Kidney (tissue), 14 donors: ENCODE measurements around the gene NSMCE1. TPM values are rescaled to one million over a fixed set of nuclear protein-coding genes. Genes with fewer than 3 reads are reported as not detected.
A peak's percentile ranks its signal among the peaks of the same experiment; 100 is the strongest.

Experiments used
- DNase-seq, 5 donors: peaks; one replicate each; pipeline ENCODE4 v3.0.0-alpha.2; 2013 to 2020
- FAIRE-seq: peaks from 2 replicates; lab custom pipeline; 2012; peaks lifted over from hg19 to GRCh38; lab: Jason Lieb, UNC
- H3K27ac ChIP-seq, 2 donors: one replicate each; pipeline ENCODE4 v1.7.0; 2013; ENCODE audit warnings: low read depth in 2 of 2, low read length in 2 of 2, inconsistent platforms in 1 of 2
- H3K27me3 ChIP-seq: one replicate; pipeline ENCODE4 v1.7.1; 2013; ENCODE audit warnings: low read length, inconsistent platforms; ENCODE audit not compliant: control insufficient read depth, insufficient read depth
- H3K36me3 ChIP-seq, 3 donors: one replicate each; pipeline versions ENCODE4 v1.7.0 to v1.7.1; 2013; ENCODE audit warnings: low read length in 3 of 3, control low read depth in 1 of 3, inconsistent platforms in 1 of 3; ENCODE audit not compliant: insufficient read depth in 3 of 3, control insufficient read depth in 2 of 3
- H3K4me1 ChIP-seq, 3 donors: one replicate each; pipeline versions ENCODE4 v1.7.0 to v1.7.1; 2013; ENCODE audit warnings: low read length in 3 of 3, inconsistent platforms in 1 of 3, low read depth in 1 of 3; ENCODE audit not compliant: control insufficient read depth in 2 of 3, insufficient read depth in 2 of 3
- H3K4me3 ChIP-seq, 3 donors: one replicate each; pipeline versions ENCODE4 v1.7.0 to v1.8.1; 2013; ENCODE audit warnings: low read length in 3 of 3, control low read depth in 1 of 3, inconsistent platforms in 1 of 3
- H3K9ac ChIP-seq, 3 donors: one replicate each; pipeline versions ENCODE4 v1.7.0 to v1.7.1; 2013; ENCODE audit warnings: low read length in 3 of 3, control low read depth in 1 of 3, inconsistent platforms in 1 of 3
- H3K9me3 ChIP-seq, 3 donors: one replicate each; pipeline versions ENCODE4 v1.7.0 to v1.7.1; 2013; ENCODE audit warnings: low read length in 3 of 3, control low read depth in 1 of 3, inconsistent platforms in 1 of 3; ENCODE audit not compliant: control insufficient read depth in 2 of 3, insufficient read depth in 1 of 3
- intact Hi-C: fragments of 100-400 bp; cut with DNase I; formaldehyde crosslinking; loops from one replicate; pipeline ENCODE4 v1.11.1; 2022
- polyA plus RNA-seq: library from polyadenylated mRNA; stranded (reverse); fragments of 350-450 nt; fragmentation: Illumina TruSeq; extraction: RNeasy Lipid Tissue Mini Kit (QIAGEN cat#74804); gene quantifications from one replicate; pipeline ENCODE4 v1.2.3, GENCODE V29; 2014; ENCODE audit warnings: low read depth, low replicate concordance; ENCODE audit not compliant: insufficient read depth
- total RNA-seq: library from RNA; stranded (reverse); fragmentation: NEBNext Ultra II Directional; extraction: Animal tissue kit (Norgen Biotek cat#: 25700); gene quantifications from one replicate; pipeline ENCODE4 v1.2.1, GENCODE V29; 2021
- TF ChIP-seq, protein P1 (sequence below): IDR thresholded peaks from 3 replicates; pipeline ENCODE4 v1.5.1; 2012; ENCODE audit warnings: mild to moderate bottlenecking, moderate library complexity, borderline replicate concordance; ENCODE audit not compliant: insufficient read depth; ENCODE audit errors: extremely low read depth
- donor health status: control.
- donor health status: control.
- donor health status: control.
- donor health status: control.
- donor health status: control.
- donor health status: DM: yes; HTN: yes; CAD: no.
- donor health status: Normal renal cell carcinoma (clear cell type).

NSMCE1 gene
- total and polyA plus RNA-seq, 2 donors from 2014 or later: 72.1 to 145 TPM

DNA sequence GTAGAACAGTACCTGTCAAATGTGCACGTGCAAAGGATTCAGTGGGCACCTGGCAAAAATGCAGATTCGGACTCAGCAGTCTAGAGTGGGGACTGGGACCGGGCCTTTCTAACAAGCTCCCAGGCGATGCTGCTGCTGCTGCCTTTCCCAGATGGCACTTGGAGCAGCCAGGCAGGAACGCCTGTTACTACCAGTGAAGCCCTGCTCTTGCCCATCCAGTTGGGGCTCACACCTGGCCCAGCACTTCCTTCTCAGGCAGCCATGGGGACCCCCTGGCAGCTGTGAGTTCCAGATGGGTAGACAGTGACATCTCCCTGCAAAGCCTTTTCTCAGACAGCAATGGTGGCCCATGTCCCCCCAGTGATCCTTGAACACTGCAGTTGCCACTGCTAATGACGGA, 34.8 kb downstream of the NSMCE1 start:
- H3K36me3 ChIP-seq: peaks cover 0 to 16% (median 4%) of the 10 kb centered on the region in 3 donors
- no peak overlapping the region for H3K9ac ChIP-seq
- H3K9me3 ChIP-seq: no peaks in the 10 kb centered on the region
- H3K4me3 ChIP-seq: no peak overlapping the region
- no peaks in the 10 kb centered on the region for H3K27me3 ChIP-seq
- peaks cover 0 to 22% (median 14%) of the 10 kb centered on the region in 3 donors for H3K4me1 ChIP-seq
- FAIRE-seq: no peak
- H3K27ac ChIP-seq: no peak overlapping the region
- TF ChIP-seq, protein P1, sequence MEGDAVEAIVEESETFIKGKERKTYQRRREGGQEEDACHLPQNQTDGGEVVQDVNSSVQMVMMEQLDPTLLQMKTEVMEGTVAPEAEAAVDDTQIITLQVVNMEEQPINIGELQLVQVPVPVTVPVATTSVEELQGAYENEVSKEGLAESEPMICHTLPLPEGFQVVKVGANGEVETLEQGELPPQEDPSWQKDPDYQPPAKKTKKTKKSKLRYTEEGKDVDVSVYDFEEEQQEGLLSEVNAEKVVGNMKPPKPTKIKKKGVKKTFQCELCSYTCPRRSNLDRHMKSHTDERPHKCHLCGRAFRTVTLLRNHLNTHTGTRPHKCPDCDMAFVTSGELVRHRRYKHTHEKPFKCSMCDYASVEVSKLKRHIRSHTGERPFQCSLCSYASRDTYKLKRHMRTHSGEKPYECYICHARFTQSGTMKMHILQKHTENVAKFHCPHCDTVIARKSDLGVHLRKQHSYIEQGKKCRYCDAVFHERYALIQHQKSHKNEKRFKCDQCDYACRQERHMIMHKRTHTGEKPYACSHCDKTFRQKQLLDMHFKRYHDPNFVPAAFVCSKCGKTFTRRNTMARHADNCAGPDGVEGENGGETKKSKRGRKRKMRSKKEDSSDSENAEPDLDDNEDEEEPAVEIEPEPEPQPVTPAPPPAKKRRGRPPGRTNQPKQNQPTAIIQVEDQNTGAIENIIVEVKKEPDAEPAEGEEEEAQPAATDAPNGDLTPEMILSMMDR: no peak
- intact Hi-C loops: loop anchor here (10.0 kb wide), 1 partner anchor 111 kb away; no protein-coding TSS in a partner anchor
- DNase-seq: no peak

DNA sequence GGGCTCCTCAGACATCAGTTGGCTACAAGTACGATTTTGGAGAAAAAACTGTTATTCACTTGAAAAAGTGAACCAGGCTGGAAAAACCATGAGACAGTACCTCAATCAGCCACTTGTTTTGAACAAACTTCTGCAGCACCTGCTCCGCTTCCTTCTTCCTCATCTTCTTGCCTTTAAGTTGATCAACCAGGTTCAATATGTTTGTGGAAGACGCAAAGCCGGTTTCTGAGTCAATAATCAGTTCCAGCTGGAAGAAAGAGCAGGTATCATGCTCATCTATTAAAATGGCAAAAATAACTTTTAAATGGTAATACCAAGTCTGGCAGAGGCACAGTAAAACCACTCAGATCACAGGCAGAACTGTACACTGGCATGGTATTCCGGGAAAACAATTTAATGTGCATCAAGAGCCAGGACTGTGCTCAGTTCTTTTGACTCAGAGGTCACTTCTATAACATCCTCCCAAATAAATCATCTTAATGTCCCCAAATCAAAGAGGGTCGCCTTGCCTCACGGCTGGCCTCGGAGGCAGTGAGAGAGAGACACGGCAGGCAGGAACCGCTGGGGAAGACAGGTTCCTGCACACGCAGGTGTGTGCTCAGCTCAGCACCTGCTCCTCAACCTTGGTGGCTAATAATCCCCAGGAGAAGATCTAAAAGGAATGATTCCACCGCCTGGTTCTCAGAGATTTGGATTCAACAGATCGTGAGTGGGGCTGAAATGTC, 35.5 kb downstream of the NSMCE1 start:
- Histone ChIP-seq H3K36me3 (peaks cover 0 to 16% (median 4%) of the 10 kb centered on the region in 3 donors), H3K4me1 (peaks cover 0 to 21% (median 10%) of the 10 kb centered on the region in 3 donors), H3K27ac (no peak overlapping the region), H3K9me3 (no peaks in the 10 kb centered on the region), H3K27me3 (no peaks in the 10 kb centered on the region), H3K4me3 (no peak overlapping the region), H3K9ac (no peak overlapping the region)
- no peak for FAIRE-seq
- TF ChIP-seq, protein P1: no peak
- intact Hi-C loops: loop anchor here (10.0 kb wide), 1 partner anchor 112 kb away; no protein-coding TSS in a partner anchor
- DNase-seq: no peak

DNA sequence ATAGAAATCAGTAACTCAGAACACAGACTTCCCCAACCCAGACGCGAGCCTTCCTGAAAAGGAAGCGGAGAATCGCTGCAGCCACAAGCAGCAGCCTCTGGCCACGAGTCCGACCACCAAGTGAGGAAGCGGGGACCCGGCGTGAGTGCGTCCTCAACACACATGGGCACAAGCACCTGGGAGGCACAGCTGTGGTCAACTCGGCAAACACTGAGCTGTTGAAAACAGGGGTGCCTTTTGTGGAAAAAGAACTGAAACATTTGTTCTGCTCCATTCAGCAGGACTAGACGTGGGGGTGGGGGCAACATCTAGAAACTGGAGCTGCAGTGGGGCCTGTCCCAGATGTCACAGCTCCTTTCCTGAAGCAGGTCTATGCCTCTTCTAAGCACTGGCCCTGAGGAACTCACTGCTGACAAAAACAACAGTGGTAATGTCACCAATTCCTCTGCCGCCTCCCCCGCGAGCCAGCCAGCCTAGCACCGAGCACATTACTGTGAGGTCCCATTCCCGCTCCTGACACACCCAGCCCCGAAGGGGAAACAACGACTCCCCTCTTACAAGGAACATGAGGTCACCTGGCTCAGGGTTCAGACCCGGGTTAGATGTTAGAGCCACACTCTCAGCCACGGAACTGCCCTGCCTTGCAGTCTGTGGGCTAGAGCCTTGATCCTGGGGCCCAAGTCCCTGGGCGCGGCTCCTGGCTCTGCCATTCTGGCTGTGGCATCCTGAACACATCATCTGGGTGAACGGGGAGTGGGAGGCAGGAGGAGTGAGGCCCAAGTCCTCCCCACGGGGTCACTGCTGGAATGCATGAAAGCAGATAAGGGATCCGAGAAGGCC, 36.3 kb downstream of the NSMCE1 start:
- H3K27ac ChIP-seq: no peak overlapping the region

More for the DNA sequence above, 36.3 kb downstream of the NSMCE1 start:
- no peak for FAIRE-seq
- H3K9ac ChIP-seq: no peak overlapping the region
- peak in 3 of 5 donors; percentile 39 to 58 (median 42) for DNase-seq
- H3K27me3 ChIP-seq: no peaks in the 10 kb centered on the region
- peaks cover 0 to 16% (median 4%) of the 10 kb centered on the region in 3 donors for H3K36me3 ChIP-seq
- H3K9me3 ChIP-seq: no peaks in the 10 kb centered on the region
- H3K4me3 ChIP-seq: no peak overlapping the region
- intact Hi-C loops: loop anchor here (10.0 kb wide), 1 partner anchor 113 kb away; no protein-coding TSS in a partner anchor
- TF ChIP-seq, protein P1: no peak
- H3K4me1 ChIP-seq: peaks cover 0 to 16% (median 10%) of the 10 kb centered on the region in 3 donors
